Measurements from ENCODE around the gene ULK4. TPM values are rescaled to one million over a fixed set of nuclear protein-coding genes. Genes with fewer than 3 reads are reported as not detected.

ULK4 gene
- total RNA-seq, 3 donors from 2014 or later, result 7.2 to 10.1 (median 9.5) TPM

- no peaks in the 10 kb centered on the region for H3K36me3 ChIP-seq (ENCODE audit: low read depth)
- peak; percentile 52 for ATAC-seq
- H3K4me3 ChIP-seq, result no peak overlapping the region
- intact Hi-C loops (cut with DNase I, micrococcal nuclease), result no loop called here
- TF ChIP-seq CTCF (IDR thresholded peaks at IDR 0.05), result no peak
- no peaks in the 10 kb centered on the region for H3K4me1 ChIP-seq (ENCODE audit: low read depth)
- no peak for DNase-seq
- no peaks in the 10 kb centered on the region for H3K9me3 ChIP-seq
Observed at GRCh38 chr3:42002790-42003189, 40.9 kb upstream of the ULK4 start.

GRCh38 chr3:42001777-42002176 is 39.9 kb upstream of the ULK4 start:
- no peak for TF ChIP-seq CTCF (IDR thresholded peaks at IDR 0.05)
- no peaks in the 10 kb centered on the region for H3K9me3 ChIP-seq
- ATAC-seq (no peak), DNase-seq (no peak)
- no peaks in the 10 kb centered on the region for H3K36me3 ChIP-seq (ENCODE audit: low read depth)
- intact Hi-C loops (cut with DNase I, micrococcal nuclease), result no loop called here
- no peak overlapping the region for H3K4me3 ChIP-seq
- no peaks in the 10 kb centered on the region for H3K4me1 ChIP-seq (ENCODE audit: low read depth)

GRCh38 chr3:41999909-42000308 is 38.0 kb upstream of the ULK4 start:
- DNase-seq, result no peak
- intact Hi-C loops (cut with DNase I, micrococcal nuclease), result no loop called here
- no peak for TF ChIP-seq CTCF (IDR thresholded peaks at IDR 0.05)
- no peak overlapping the region for H3K4me3 ChIP-seq
- H3K9me3 ChIP-seq, result no peaks in the 10 kb centered on the region
- no peak for ATAC-seq
- H3K4me1 ChIP-seq (ENCODE audit: low read depth), result no peaks in the 10 kb centered on the region
- H3K36me3 ChIP-seq (ENCODE audit: low read depth), result no peaks in the 10 kb centered on the region

- no peaks in the 10 kb centered on the region for H3K36me3 ChIP-seq (ENCODE audit: low read depth)
- no peak overlapping the region for H3K4me3 ChIP-seq
- TF ChIP-seq CTCF (IDR thresholded peaks at IDR 0.05), result no peak
- DNase-seq (no peak), ATAC-seq (no peak)
- H3K9me3 ChIP-seq, result no peaks in the 10 kb centered on the region
- H3K4me1 ChIP-seq (ENCODE audit: low read depth), result no peaks in the 10 kb centered on the region
- intact Hi-C loops (cut with DNase I, micrococcal nuclease), result no loop called here
Observed at GRCh38 chr3:41997702-41998550, 36.0 kb upstream of the ULK4 start.

- H3K4me3 ChIP-seq, result no peak overlapping the region
- intact Hi-C loops (cut with DNase I, micrococcal nuclease), result no loop called here
Observed at GRCh38 chr3:41991437-41991836, 29.5 kb upstream of the ULK4 start.

More at GRCh38 chr3:41991437-41991836, 29.5 kb upstream of the ULK4 start:
- Histone ChIP-seq H3K4me1 (ENCODE audit: low read depth) (no peaks in the 10 kb centered on the region), H3K9me3 (no peaks in the 10 kb centered on the region), H3K36me3 (ENCODE audit: low read depth) (no peaks in the 10 kb centered on the region)
- DNase-seq, result no peak
- TF ChIP-seq CTCF (IDR thresholded peaks at IDR 0.05), result no peak
- ATAC-seq, result no peak
